Fibroblast of mammary gland (primary cell): ENCODE data around the gene DOCK1.

Source experiments
- DNase-seq: peaks from one replicate; pipeline ENCODE4 v3.0.0-alpha.2; 2010; ENCODE audit warnings: low read depth
- H3K4me3 ChIP-seq: 2 replicates; pipeline ENCODE4 v1.5.1; 2011; ENCODE audit warnings: low read depth, mild to moderate bottlenecking, low read length, moderate library complexity; ENCODE audit not compliant: control insufficient read depth
- TF ChIP-seq, protein P1 (sequence below): conservative IDR thresholded peaks from 2 replicates; pipeline ENCODE4 v1.5.1; 2011; ENCODE audit warnings: low read depth, low read length, inconsistent platforms; ENCODE audit not compliant: control insufficient read depth, insufficient read depth

Gene DOCK1

DNA sequence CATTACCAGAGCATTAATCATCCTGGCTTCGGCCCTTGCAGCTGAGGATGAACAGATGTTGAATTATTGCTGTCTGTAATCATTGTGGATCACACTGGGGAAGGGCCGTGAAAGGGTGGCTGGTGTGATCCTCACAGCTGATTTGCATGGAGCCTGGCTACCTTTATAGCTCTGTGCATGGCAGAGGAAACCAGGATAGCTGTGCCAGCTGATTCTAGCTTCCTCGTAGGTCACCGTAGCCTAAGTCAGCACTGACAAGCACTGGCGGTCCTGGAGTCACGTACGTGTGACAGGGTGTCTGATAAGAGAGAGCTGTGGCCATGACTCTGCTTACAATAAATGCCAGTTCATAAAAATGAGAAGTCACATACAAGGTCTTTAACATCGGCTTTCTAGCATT, 214.7 kb downstream of the DOCK1 start:
- no peak overlapping the region for H3K4me3 ChIP-seq
- DNase-seq, result no peak
- TF ChIP-seq, protein P1, sequence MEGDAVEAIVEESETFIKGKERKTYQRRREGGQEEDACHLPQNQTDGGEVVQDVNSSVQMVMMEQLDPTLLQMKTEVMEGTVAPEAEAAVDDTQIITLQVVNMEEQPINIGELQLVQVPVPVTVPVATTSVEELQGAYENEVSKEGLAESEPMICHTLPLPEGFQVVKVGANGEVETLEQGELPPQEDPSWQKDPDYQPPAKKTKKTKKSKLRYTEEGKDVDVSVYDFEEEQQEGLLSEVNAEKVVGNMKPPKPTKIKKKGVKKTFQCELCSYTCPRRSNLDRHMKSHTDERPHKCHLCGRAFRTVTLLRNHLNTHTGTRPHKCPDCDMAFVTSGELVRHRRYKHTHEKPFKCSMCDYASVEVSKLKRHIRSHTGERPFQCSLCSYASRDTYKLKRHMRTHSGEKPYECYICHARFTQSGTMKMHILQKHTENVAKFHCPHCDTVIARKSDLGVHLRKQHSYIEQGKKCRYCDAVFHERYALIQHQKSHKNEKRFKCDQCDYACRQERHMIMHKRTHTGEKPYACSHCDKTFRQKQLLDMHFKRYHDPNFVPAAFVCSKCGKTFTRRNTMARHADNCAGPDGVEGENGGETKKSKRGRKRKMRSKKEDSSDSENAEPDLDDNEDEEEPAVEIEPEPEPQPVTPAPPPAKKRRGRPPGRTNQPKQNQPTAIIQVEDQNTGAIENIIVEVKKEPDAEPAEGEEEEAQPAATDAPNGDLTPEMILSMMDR, result no peak

DNA sequence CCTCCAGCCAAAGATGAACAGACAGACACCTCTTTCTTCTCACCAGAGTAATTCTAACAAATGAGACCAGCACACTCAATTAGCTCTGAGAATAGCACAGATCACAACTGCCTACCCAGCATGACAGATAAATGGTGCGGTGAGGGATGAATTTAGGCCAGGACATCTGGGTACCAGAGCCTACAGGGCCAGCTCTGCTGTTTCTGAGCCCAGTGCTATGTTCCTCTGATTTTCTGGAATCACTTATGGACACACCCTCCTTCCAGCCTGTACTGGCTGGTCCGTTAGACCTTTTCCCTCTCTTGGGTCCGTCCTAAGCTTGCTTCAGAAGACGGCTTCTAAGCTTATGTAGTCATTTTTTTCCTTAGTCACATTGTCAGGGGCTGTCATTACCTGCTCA, 217.6 kb downstream of the DOCK1 start:
- no peak for DNase-seq
- no peak overlapping the region for H3K4me3 ChIP-seq
- TF ChIP-seq, protein P1, result no peak

DNA sequence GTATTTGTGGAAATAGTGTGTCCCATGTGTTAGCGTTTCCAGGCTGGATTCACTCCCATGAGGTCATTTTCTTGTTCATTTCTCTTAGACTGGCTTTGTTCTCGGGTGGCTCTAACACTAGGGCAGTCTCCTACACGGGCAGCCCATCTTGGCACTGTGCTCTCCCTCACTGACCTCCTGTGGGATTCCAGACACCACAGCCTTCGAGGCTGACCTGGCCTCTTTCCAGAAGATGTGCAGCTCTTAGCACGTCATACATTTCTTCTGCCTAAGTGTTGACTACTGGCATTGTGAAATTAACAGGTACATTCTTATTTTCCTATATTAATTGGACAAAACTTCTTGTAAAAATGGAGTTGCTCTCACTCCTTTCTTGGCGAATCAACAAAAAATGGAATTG, 218.4 kb downstream of the DOCK1 start:
- TF ChIP-seq, protein P1, result no peak
- H3K4me3 ChIP-seq, result no peak overlapping the region
- peak; percentile 17 for DNase-seq

DNA sequence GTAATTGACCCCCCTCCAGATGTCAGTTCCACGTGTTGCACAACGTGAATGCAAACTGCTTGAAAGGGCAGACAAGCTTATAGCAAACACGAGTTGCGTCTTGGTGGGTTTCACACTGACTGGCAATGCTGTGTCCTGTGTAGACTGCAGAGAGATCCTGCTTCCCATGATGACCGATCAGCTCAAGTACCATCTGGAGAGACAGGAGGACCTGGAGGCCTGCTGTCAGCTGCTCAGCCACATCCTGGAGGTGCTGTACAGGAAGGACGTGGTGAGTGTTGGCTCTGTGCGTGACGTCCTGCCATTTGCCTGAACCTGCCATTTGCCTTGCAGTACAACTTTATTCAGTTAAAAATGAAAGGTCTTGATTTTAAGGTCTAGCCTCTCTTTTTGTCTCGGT, 220.1 kb downstream of the DOCK1 start:
- DNase-seq, result no peak
- TF ChIP-seq, protein P1, result no peak
- H3K4me3 ChIP-seq, result no peak overlapping the region

DNA sequence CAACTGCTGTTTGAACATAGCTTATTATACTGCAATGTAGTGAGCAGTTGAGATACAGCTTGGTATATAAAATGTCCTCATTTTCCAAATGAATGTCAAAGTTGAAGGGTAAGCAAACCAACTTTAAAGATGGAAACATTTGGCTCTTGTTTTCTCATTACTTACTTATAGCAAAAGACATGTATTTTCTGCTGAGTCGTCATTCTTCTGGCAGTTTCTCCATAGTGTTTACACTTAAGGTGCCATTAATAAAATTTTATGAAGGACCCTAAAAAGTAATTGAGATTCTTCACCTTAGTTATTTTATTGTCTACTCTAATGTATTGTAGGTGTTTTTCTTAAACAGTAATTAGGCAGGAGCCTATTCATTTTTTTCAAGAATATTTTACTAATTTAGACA, 222.6 kb downstream of the DOCK1 start:
- no peak overlapping the region for H3K4me3 ChIP-seq
- TF ChIP-seq, protein P1, result no peak
- DNase-seq, result no peak

DNA sequence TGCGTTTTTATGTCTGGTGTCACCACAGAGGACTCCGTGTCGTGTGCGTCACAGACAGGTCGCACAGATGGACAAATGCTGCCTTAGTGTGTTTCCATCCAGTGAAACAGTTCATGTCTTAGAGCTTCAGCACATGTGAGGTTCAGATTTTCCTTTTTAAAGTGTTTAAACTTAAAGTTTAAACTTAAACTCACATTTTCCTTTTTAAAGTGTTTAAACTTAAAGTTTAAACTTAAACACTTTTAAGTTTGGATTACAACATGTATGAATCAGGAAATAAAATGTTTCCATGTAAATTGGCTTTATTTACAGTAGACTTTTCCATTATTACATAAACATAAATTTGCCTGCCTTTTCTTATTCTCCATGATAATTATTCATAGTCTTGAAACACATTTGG, 223.9 kb downstream of the DOCK1 start:
- TF ChIP-seq, protein P1, result no peak
- no peak for DNase-seq
- H3K4me3 ChIP-seq, result no peak overlapping the region

DNA sequence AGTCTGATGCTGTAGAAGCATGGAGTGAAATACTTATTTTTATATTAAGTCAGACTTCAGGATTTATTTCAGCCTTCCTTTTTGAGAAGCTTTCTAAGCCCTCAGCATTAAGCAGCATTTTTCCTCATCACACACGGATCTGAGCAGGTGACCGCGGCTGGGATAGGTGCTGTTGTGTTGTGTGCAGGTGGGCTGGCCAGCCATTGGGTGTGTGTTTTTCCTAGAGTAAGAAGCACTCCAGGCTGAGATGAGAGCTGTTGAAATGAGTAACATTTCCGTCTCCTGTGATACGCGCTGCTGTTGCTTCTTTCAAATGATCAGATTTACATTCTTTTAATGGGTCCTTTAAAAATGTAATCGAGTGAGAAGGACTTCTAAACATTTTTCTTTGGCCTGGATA, 227.2 kb downstream of the DOCK1 start:
- no peak overlapping the region for H3K4me3 ChIP-seq
- TF ChIP-seq, protein P1, result no peak
- no peak for DNase-seq
